Neural cell (in vitro differentiated cells): ENCODE results near the gene PIM2. TPM values are rescaled to one million over a fixed set of nuclear protein-coding genes. Genes with fewer than 3 reads are reported as not detected.

Experiments
- H2AFZ ChIP-seq: fragments of 200-600, 300-800 bp; sonication (generic), shearing (Covaris generic); 2 replicates; pipeline ENCODE4 v1.6.0; 2014; ENCODE audit warnings: low read depth, mild to moderate bottlenecking, antibody characterized with exemption, low read length, moderate library complexity
- H3F3A ChIP-seq: fragments of 200-600 bp; shearing (Covaris generic); 2 replicates; pipeline ENCODE4 v1.6.1; 2016; ENCODE audit warnings: mild to moderate bottlenecking, moderate library complexity, mixed read lengths, antibody characterized with exemption, low read length; ENCODE audit not compliant: insufficient read depth, poor library complexity, severe bottlenecking
- H3K27ac ChIP-seq: fragments of 200-600, 300-800 bp; sonication (generic), shearing (Covaris generic); 2 replicates; pipeline ENCODE4 v1.5.1; 2014; ENCODE audit warnings: mild to moderate bottlenecking, low read length, moderate library complexity
- H3K27me3 ChIP-seq: fragments of 300-800, 200-600 bp; sonication (generic), shearing (Covaris generic); 2 replicates; pipeline ENCODE4 v1.6.0; 2014; ENCODE audit warnings: mild to moderate bottlenecking, low read depth, low read length, moderate library complexity; ENCODE audit not compliant: insufficient read depth
- H3K36me3 ChIP-seq: fragments of 300-800, 200-600 bp; sonication (generic), shearing (Covaris generic); 2 replicates; pipeline ENCODE4 v1.5.1; 2014; ENCODE audit warnings: mild to moderate bottlenecking, antibody characterized with exemption, low read length, moderate library complexity; ENCODE audit not compliant: insufficient read depth
- H3K4me2 ChIP-seq: fragments of 300-800, 200-600 bp; sonication (generic), shearing (Covaris generic); 2 replicates; pipeline ENCODE4 v1.6.0; 2014; ENCODE audit warnings: mild to moderate bottlenecking, low read length
- H3K4me3 ChIP-seq: fragments of 300-800, 200-600 bp; sonication (generic), shearing (Covaris generic); 2 replicates; pipeline ENCODE4 v1.5.1; 2014; ENCODE audit warnings: mild to moderate bottlenecking, low read length, moderate library complexity
- H3K79me2 ChIP-seq: fragments of 200-600 bp; shearing (Covaris generic); replicated peaks from 2 replicates; pipeline ENCODE4 v1.6.0; 2014; ENCODE audit warnings: mild to moderate bottlenecking, low read length, moderate library complexity; ENCODE audit not compliant: insufficient read depth
- H3K9ac ChIP-seq: fragments of 300-800, 200-600 bp; sonication (generic), shearing (Covaris generic); 2 replicates; pipeline ENCODE4 v1.6.1; 2016; ENCODE audit warnings: mild to moderate bottlenecking, low read length, mixed read lengths
- H3K9me2 ChIP-seq: fragments of 200-600 bp; shearing (Covaris generic); 2 replicates; pipeline ENCODE4 v1.6.1; 2016; ENCODE audit warnings: mild to moderate bottlenecking, low read length, mixed read lengths; ENCODE audit not compliant: insufficient read depth
- H3K9me3 ChIP-seq: fragments of 200-600, 300-800 bp; sonication (generic), shearing (Covaris generic); 2 replicates; pipeline ENCODE4 v1.6.1; 2016; ENCODE audit warnings: mild to moderate bottlenecking, mixed run types, low read length, moderate library complexity, mixed read lengths
- H4K20me1 ChIP-seq: fragments of 200-600 bp; shearing (Covaris generic); 2 replicates; pipeline ENCODE4 v1.6.1; 2016; ENCODE audit warnings: mild to moderate bottlenecking, mixed run types; ENCODE audit not compliant: insufficient read depth
- EP300 ChIP-seq: fragments of 450-650 bp; conservative IDR thresholded peaks from 2 replicates; pipeline ENCODE4 v1.6.1; 2014; ENCODE audit warnings: antibody characterized with exemption, mild to moderate bottlenecking, moderate library complexity; ENCODE audit not compliant: poor library complexity, severe bottlenecking
- EZH2 ChIP-seq: fragments of 200-600, 300-800 bp; shearing (Covaris generic), sonication (generic); IDR thresholded peaks from 2 replicates; pipeline ENCODE4 v1.6.1; 2014; ENCODE audit warnings: antibody characterized with exemption, low read length, borderline replicate concordance, mild to moderate bottlenecking; ENCODE audit not compliant: insufficient read depth, poor library complexity, severe bottlenecking
- MXI1 ChIP-seq: fragments of 450-650 bp; conservative IDR thresholded peaks from 2 replicates; pipeline ENCODE4 v1.6.1; 2014; ENCODE audit warnings: antibody characterized with exemption, mild to moderate bottlenecking; ENCODE audit not compliant: poor library complexity, severe bottlenecking
- POLR2AphosphoS5 ChIP-seq: IDR thresholded peaks from 2 replicates; pipeline ENCODE4 v1.6.1; 2012
- RAD21 ChIP-seq: fragments of 450-650 bp; conservative IDR thresholded peaks from 2 replicates; pipeline ENCODE4 v1.6.1; 2014; ENCODE audit warnings: antibody characterized with exemption, mild to moderate bottlenecking, moderate library complexity
- SMC3 ChIP-seq: fragments of 450-650 bp; conservative IDR thresholded peaks from 2 replicates; pipeline ENCODE4 v1.6.1; 2014; ENCODE audit warnings: antibody characterized with exemption, mild to moderate bottlenecking, moderate library complexity; ENCODE audit not compliant: poor library complexity
- TAF1 ChIP-seq: IDR thresholded peaks from 2 replicates; pipeline ENCODE4 v1.6.1; 2012; ENCODE audit warnings: low read depth
- polyA plus RNA-seq: library from polyadenylated mRNA; depleted of rRNA; stranded (reverse); fragments of >200 nt; gene quantifications from 2 replicates; pipeline ENCODE4 v1.2.3, GENCODE V29; 2014
- TF ChIP-seq, protein P1 (sequence below): fragments of 450-650 bp; IDR thresholded peaks from 2 replicates; pipeline ENCODE4 v1.5.1; 2014; ENCODE audit warnings: antibody characterized with exemption, mild to moderate bottlenecking, moderate library complexity; ENCODE audit not compliant: poor library complexity, severe bottlenecking
- TF ChIP-seq, protein P2 (sequence below): IDR thresholded peaks from 2 replicates; pipeline ENCODE4 v1.6.1; 2012; ENCODE audit warnings: borderline replicate concordance

Gene PIM2
- polyA plus RNA-seq, 1 donor from 2014 or later, result 8.9 TPM

DNA sequence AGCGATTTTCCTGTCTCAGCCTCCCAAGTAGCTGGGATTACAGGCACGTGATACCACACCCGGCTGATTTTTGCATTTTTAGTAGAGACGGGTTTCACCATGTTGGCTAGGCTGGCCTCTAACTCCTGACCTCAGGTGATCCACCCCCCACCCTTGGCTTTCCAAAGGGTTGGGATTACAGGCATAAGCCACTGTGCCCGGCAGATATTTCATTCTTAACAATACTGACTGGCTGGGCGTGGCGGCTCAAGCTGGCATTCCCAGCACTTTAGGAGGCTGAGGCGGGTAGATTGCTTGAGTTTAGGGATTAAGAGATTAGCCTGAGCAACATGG is 19.8 kb downstream of the PIM2 start:
- TF ChIP-seq, protein P1, sequence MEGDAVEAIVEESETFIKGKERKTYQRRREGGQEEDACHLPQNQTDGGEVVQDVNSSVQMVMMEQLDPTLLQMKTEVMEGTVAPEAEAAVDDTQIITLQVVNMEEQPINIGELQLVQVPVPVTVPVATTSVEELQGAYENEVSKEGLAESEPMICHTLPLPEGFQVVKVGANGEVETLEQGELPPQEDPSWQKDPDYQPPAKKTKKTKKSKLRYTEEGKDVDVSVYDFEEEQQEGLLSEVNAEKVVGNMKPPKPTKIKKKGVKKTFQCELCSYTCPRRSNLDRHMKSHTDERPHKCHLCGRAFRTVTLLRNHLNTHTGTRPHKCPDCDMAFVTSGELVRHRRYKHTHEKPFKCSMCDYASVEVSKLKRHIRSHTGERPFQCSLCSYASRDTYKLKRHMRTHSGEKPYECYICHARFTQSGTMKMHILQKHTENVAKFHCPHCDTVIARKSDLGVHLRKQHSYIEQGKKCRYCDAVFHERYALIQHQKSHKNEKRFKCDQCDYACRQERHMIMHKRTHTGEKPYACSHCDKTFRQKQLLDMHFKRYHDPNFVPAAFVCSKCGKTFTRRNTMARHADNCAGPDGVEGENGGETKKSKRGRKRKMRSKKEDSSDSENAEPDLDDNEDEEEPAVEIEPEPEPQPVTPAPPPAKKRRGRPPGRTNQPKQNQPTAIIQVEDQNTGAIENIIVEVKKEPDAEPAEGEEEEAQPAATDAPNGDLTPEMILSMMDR, result no peak
- TF ChIP-seq POLR2AphosphoS5 (no peak), EZH2 (no peak), MXI1 (no peak), RAD21 (no peak), TAF1 (no peak), EP300 (no peak)
- TF ChIP-seq, protein P2, sequence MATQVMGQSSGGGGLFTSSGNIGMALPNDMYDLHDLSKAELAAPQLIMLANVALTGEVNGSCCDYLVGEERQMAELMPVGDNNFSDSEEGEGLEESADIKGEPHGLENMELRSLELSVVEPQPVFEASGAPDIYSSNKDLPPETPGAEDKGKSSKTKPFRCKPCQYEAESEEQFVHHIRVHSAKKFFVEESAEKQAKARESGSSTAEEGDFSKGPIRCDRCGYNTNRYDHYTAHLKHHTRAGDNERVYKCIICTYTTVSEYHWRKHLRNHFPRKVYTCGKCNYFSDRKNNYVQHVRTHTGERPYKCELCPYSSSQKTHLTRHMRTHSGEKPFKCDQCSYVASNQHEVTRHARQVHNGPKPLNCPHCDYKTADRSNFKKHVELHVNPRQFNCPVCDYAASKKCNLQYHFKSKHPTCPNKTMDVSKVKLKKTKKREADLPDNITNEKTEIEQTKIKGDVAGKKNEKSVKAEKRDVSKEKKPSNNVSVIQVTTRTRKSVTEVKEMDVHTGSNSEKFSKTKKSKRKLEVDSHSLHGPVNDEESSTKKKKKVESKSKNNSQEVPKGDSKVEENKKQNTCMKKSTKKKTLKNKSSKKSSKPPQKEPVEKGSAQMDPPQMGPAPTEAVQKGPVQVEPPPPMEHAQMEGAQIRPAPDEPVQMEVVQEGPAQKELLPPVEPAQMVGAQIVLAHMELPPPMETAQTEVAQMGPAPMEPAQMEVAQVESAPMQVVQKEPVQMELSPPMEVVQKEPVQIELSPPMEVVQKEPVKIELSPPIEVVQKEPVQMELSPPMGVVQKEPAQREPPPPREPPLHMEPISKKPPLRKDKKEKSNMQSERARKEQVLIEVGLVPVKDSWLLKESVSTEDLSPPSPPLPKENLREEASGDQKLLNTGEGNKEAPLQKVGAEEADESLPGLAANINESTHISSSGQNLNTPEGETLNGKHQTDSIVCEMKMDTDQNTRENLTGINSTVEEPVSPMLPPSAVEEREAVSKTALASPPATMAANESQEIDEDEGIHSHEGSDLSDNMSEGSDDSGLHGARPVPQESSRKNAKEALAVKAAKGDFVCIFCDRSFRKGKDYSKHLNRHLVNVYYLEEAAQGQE, result no peak
- no peak overlapping the region for H3K9ac ChIP-seq
- H3K79me2 ChIP-seq, result peaks cover 10% of the 10 kb centered on the region
- H3K27ac ChIP-seq, result no peak overlapping the region
- no peaks in the 10 kb centered on the region for H3K27me3 ChIP-seq
- H2AFZ ChIP-seq, result no peak overlapping the region
- H3K4me2 ChIP-seq, result no peak overlapping the region
- H3K9me2 ChIP-seq, result no peaks in the 10 kb centered on the region
- H4K20me1 ChIP-seq, result no peaks in the 10 kb centered on the region
- H3K36me3 ChIP-seq, result no peaks in the 10 kb centered on the region
- no peaks in the 10 kb centered on the region for H3K9me3 ChIP-seq
- peak overlapping the region; percentile 82 for H3K4me3 ChIP-seq
- no peaks in the 10 kb centered on the region for H3F3A ChIP-seq

DNA sequence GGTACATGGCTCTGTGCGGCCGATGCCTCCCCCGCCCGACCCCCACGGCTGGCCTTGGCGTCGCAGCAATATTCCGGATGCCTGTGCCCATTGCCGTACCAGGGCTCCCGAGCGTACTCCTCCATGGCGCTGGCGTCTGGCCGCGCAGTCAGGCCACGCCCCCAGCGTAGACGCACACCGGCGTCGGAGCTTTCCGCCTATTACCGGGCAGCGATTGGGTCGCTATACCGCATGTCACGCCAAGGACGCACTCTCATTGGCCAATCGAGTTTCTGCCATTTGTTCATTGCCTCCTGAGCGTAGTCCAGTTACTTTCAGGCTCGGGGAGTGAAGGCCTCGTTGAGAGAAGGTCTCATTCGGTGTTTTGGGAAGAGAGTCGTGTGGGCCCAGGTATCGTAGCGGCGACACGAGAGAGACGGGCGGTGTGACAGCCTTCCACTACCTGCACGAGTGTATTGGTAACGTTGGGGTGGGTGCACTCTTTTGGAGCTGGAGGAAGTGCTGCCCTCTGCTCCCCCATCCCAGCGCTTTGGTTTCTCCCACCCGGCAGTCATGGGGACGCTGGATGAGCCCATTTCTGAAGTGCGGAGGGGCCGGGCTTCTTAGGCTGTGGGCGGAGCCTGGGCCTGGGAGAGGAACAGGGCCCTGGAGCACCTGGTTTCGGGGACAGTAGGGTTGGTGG is 21.1 kb downstream of the PIM2 start, which contains the start of the genes PQBP1 and TIMM17B:
Gene PQBP1 (plus strand): TSS at position 306 of the 682 bp plus-strand sequence. CDS start 580 bp downstream, outside the sequence.
Gene TIMM17B (minus strand): TSS at position 144 of the 682 bp plus-strand sequence. CDS start 19 bp downstream, at position 125.
- Histone ChIP-seq H3K79me2 (peaks cover 10% of the 10 kb centered on the region), H3F3A (no peaks in the 10 kb centered on the region), H3K4me3 (peak within 1 kb of the TSS; percentile 82), H3K9me2 (no peaks in the 10 kb centered on the region), H3K9ac (peak within 1 kb of the TSS; percentile 96), H2AFZ (no peak within 1 kb of the TSS), H3K27me3 (no peaks in the 10 kb centered on the region), H4K20me1 (no peaks in the 10 kb centered on the region), H3K36me3 (no peaks in the 10 kb centered on the region), H3K9me3 (no peaks in the 10 kb centered on the region), H3K27ac (peak within 1 kb of the TSS; percentile 97), H3K4me2 (peak within 1 kb of the TSS; percentile 62)
- TF ChIP-seq EP300, result no peak
- TF ChIP-seq POLR2AphosphoS5, result peak; percentile 97
- TF ChIP-seq MXI1, result peak; percentile 30
- TF ChIP-seq SMC3, result no peak
- peak; percentile 85 for TF ChIP-seq TAF1
- no peak for TF ChIP-seq EZH2
- TF ChIP-seq, protein P2, result peak; percentile 48
